Panc1 (cell line): ENCODE measurements around the gene ZNF622.

Experiments
- CTCF ChIP-seq: fragments of 450-650 bp; IDR thresholded peaks from 2 replicates; pipeline ENCODE4 v1.5.1; 2017; ENCODE audit warnings: mild to moderate bottlenecking
- POLR2AphosphoS5 ChIP-seq: IDR thresholded peaks from 2 replicates; pipeline ENCODE4 v1.6.1; 2012; ENCODE audit warnings: mild to moderate bottlenecking, low read depth, low read length, moderate library complexity

GRCh38 chr5:16411741-16412455 is 53.7 kb downstream of the ZNF622 start:
- no peak for TF ChIP-seq CTCF
- TF ChIP-seq POLR2AphosphoS5 = no peak
